Measurements from ENCODE around the gene PLXNB1.
"Not testable (repeated sequence)": the region's sequence is repeated elsewhere in the genome, so short reads cannot be mapped to it uniquely, and the experiment has no call there.

The PLXNB1 gene

DNA sequence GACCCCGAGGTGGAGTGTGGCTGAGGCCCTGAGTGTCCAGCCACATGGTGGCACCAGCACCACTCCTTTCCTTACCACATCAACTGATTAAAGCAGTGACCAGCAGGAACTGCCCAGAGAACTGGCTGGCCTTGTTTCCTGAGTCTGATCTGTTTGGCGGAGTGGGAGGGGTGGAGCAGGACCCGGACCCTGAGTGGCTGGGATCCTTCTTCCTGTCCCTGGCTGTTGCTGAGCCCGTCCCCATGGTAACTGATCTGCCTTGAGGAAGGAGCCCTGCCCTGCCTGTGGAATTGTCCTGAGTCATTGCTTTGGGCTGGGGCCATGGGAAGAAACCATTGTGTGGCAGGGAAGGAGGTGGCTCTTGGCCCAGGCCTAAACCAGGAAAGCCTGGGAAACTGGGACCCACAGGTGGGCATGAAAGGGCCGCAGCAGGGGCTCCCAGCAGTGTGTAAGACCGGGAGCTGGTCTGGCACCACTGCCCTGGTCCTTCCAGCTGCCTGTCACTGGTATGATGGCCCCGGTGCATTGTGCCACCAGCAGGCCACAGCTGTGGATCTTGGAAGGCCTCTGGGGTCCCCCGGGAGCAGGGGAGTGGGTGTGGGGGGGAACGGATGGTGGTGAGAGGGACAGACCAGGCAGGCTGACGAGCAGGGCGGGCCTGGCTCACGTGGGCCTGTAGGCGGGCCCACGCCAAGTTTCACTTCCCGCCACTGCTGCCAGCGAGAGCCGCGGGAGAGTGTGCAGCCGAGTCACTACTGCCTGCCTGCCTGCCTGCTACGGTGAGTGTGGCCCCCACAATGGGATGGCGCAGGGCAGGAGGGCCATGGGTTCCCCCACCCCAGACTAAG, 35.9 kb upstream of the PLXNB1 start:
- DNase-seq (ENCODE audit: low read depth): peak; percentile 90
- TF ChIP-seq, protein P1, sequence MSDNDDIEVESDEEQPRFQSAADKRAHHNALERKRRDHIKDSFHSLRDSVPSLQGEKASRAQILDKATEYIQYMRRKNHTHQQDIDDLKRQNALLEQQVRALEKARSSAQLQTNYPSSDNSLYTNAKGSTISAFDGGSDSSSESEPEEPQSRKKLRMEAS (IDR thresholded peaks at IDR 0.05; ENCODE audit: low read depth, low read length): peak; percentile 34; the same call in 1 of the 2 replicates
- TF ChIP-seq, protein P2, sequence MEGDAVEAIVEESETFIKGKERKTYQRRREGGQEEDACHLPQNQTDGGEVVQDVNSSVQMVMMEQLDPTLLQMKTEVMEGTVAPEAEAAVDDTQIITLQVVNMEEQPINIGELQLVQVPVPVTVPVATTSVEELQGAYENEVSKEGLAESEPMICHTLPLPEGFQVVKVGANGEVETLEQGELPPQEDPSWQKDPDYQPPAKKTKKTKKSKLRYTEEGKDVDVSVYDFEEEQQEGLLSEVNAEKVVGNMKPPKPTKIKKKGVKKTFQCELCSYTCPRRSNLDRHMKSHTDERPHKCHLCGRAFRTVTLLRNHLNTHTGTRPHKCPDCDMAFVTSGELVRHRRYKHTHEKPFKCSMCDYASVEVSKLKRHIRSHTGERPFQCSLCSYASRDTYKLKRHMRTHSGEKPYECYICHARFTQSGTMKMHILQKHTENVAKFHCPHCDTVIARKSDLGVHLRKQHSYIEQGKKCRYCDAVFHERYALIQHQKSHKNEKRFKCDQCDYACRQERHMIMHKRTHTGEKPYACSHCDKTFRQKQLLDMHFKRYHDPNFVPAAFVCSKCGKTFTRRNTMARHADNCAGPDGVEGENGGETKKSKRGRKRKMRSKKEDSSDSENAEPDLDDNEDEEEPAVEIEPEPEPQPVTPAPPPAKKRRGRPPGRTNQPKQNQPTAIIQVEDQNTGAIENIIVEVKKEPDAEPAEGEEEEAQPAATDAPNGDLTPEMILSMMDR (IDR thresholded peaks at IDR 0.05; ENCODE audit: low read depth, low read length): peak; percentile 33
- TF ChIP-seq POLR2A (IDR thresholded peaks at IDR 0.05; ENCODE audit: extremely low read depth, insufficient read length): no peak
- no peak for TF ChIP-seq MYC (IDR thresholded peaks at IDR 0.05; ENCODE audit: low read depth, low read length)
- peak overlapping the region; percentile 69 for H3K4me3 ChIP-seq (ENCODE audit: low read depth, low read length)

DNA sequence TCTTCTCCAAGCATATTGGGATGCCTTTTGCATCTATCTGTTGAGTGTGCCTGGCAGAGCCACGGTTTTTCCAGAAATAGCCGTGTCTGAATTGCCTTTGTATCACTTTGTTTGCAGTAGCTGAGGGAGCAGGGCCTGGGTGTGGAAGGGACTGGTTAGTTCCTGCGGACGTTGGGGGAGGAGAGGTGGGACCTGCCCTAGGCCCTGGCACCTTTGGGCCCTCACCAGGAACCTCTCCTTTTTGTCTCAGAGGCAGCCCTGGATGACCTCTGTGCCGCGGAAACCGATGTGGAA, 35.3 kb upstream of the PLXNB1 start:
- no peak for TF ChIP-seq POLR2A (IDR thresholded peaks at IDR 0.05; ENCODE audit: extremely low read depth, insufficient read length)
- DNase-seq (ENCODE audit: low read depth): no peak
- H3K4me3 ChIP-seq (ENCODE audit: low read depth, low read length): no peak overlapping the region

DNA sequence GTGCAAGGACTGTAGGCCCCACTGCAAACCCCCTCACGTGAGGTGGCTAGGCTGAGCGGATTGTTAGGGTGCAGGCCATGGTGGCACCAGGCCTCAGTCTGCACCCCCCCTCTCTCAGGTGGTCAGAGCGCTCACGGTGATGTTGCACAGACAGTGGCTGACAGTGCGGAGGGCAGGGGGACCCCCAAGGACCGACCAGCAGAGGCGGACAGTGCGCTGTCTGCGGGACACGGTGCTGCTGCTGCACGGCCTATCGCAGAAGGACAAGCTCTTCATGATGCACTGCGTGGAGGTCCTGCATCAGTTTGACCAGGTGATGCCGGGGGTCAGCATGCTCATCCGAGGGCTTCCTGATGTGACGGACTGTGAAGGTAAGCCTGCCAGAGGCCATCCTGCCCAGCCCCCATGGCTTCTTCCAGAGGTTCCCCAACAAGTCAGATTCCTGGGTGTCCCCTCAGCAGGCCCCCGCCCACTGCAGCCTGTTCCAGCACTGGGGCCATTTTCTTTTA, 34.9 kb upstream of the PLXNB1 start:
- TF ChIP-seq MYC (IDR thresholded peaks at IDR 0.05; ENCODE audit: low read depth, low read length) (no peak), POLR2A (IDR thresholded peaks at IDR 0.05; ENCODE audit: extremely low read depth, insufficient read length) (no peak)
- TF ChIP-seq, protein P1 (IDR thresholded peaks at IDR 0.05; ENCODE audit: low read depth, low read length): no peak
- TF ChIP-seq, protein P2 (IDR thresholded peaks at IDR 0.05; ENCODE audit: low read depth, low read length): no peak
- DNase-seq (ENCODE audit: low read depth): no peak
- H3K4me3 ChIP-seq (ENCODE audit: low read depth, low read length): no peak overlapping the region

DNA sequence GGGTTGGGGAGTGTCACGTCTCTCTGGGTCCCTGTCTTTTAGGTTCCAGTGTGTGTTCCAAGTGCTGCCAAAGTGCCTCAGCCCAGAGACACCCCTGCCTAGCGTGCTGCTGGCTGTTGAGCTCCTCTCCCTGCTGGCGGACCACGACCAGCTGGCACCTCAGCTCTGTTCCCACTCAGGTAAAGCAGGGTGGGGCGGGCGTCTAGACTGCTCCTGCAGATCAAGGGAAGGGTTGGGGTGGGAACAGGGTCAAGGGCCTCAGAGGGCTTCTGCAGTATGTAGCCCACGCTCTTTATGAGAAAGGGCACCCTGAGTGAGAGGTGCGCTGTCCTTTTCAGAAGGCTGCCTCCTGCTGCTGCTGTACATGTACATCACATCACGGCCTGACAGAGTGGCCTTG, 33.8 kb upstream of the PLXNB1 start:
- no peak overlapping the region for H3K4me3 ChIP-seq (ENCODE audit: low read depth, low read length)
- no peak for DNase-seq (ENCODE audit: low read depth)
- TF ChIP-seq, protein P2 (IDR thresholded peaks at IDR 0.05; ENCODE audit: low read depth, low read length): no peak
- TF ChIP-seq, protein P1 (IDR thresholded peaks at IDR 0.05; ENCODE audit: low read depth, low read length): no peak
- no peak for TF ChIP-seq POLR2A (IDR thresholded peaks at IDR 0.05; ENCODE audit: extremely low read depth, insufficient read length)
- no peak for TF ChIP-seq MYC (IDR thresholded peaks at IDR 0.05; ENCODE audit: low read depth, low read length)

DNA sequence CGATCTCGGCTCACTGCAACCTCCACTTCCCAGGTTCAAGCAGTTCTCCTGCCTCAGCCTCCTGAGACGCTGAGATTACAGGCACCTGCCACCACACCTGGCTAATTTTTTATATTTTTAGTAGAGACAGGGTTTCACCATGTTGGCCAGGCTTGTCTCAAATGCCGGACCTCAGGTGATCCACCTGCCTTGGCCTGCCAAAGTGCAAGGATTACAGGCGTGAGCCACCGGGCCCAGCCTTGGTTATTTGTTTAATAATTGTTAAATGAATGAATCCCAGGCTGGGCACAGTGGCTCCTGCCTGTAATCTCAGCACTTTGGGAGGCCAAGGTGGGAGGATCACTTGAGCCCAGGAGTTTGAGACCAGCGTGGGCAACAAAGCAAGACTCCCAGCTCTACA, 31.9 kb upstream of the PLXNB1 start:
- H3K4me3 ChIP-seq (ENCODE audit: low read depth, low read length); DNase-seq (ENCODE audit: low read depth): not testable (repeated sequence)

DNA sequence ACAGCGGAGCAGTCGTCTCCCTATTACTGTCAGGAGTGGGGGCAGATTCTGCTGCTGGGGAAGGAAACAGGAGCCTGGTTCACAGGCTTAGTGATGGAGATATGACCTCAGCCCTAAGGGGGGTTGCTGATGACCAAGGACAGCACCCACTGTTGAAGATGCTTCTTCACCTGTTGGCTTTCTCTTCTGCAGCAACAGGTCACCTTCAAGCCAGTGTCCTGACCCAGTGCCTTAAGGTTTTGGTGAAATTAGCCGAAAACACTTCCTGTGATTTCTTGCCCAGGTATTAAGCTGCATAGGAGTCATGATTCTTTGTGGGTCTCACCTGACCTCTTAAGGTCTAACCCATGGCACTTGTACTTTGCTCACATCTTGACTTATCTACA, 30.6 kb upstream of the PLXNB1 start:
- TF ChIP-seq MYC (IDR thresholded peaks at IDR 0.05; ENCODE audit: low read depth, low read length): no peak
- TF ChIP-seq POLR2A (IDR thresholded peaks at IDR 0.05; ENCODE audit: extremely low read depth, insufficient read length): no peak
- TF ChIP-seq, protein P2 (IDR thresholded peaks at IDR 0.05; ENCODE audit: low read depth, low read length): no peak
- no peak overlapping the region for H3K4me3 ChIP-seq (ENCODE audit: low read depth, low read length)
- no peak for DNase-seq (ENCODE audit: low read depth)
